Caco-2 (cell line): Measurements from ENCODE around the gene PUDP. TPM values are rescaled to one million over a fixed set of nuclear protein-coding genes. Genes with fewer than 3 reads are reported as not detected.

Source experiments
- BruUV-seq: library from RNA; stranded (reverse); fragments of 400-500 nt; replicated peaks from 2 replicates; lab custom pipeline; 2021; lab: Mats Ljungman, UMichigan
- CTCF ChIA-PET: fragments of 300-600 bp; sonication (Branson Sonifier 250); formaldehyde crosslinking; loops from one replicate; lab custom pipeline; 2022; ENCODE audit warnings: antibody characterized with exemption; lab: Charles Lee
- POLR2A ChIA-PET: fragments of 300-600 bp; sonication (Branson Sonifier 250); formaldehyde crosslinking; loops from one replicate; lab custom pipeline; 2022; ENCODE audit warnings: antibody characterized with exemption; lab: Charles Lee
- DNase-seq, 2 experiments: peaks; one replicate each; pipeline versions ENCODE4 v3.0.0 to v3.0.0-alpha.2; 2020 to 2022
- H3K27me3 ChIP-seq: replicated peaks from 2 replicates; pipeline ENCODE4 v1.6.0; 2011; ENCODE audit warnings: low read length; ENCODE audit not compliant: control insufficient read depth, insufficient read depth
- H3K36me3 ChIP-seq: 2 replicates; pipeline ENCODE4 v1.5.1; 2011; ENCODE audit warnings: low read length; ENCODE audit not compliant: control insufficient read depth, insufficient read depth
- H3K4me1 ChIP-seq: fragments of 250-450 bp; sonication (Bioruptor Pico); 2 replicates; pipeline ENCODE4 v1.5.1; 2020; ENCODE audit warnings: mild to moderate bottlenecking
- H3K4me3 ChIP-seq: 2 replicates; pipeline ENCODE4 v1.5.1; 2011; ENCODE audit warnings: low read depth, mild to moderate bottlenecking, control low read depth, low read length
- H3K9me3 ChIP-seq: fragments of 250-450 bp; sonication (Bioruptor Pico); 2 replicates; pipeline ENCODE4 v1.5.1; 2020; ENCODE audit warnings: mild to moderate bottlenecking, moderate library complexity
- H3K27ac Mint-ChIP-seq: one replicate; pipeline ENCODE4 v1.8.0; 2022; ENCODE audit warnings: mixed read lengths; ENCODE audit not compliant: unreplicated experiment
- H3K27me3 Mint-ChIP-seq: one replicate; pipeline ENCODE4 v1.8.0; 2022; ENCODE audit warnings: mixed read lengths; ENCODE audit not compliant: insufficient read depth, unreplicated experiment
- H3K36me3 Mint-ChIP-seq: one replicate; pipeline ENCODE4 v1.8.0; 2022; ENCODE audit warnings: mild to moderate bottlenecking, mixed read lengths; ENCODE audit not compliant: insufficient read depth, unreplicated experiment
- H3K4me1 Mint-ChIP-seq: one replicate; pipeline ENCODE4 v1.8.0; 2022; ENCODE audit warnings: low read depth, mixed read lengths; ENCODE audit not compliant: unreplicated experiment
- H3K4me3 Mint-ChIP-seq: one replicate; pipeline ENCODE4 v1.8.0; 2022; ENCODE audit warnings: mild to moderate bottlenecking, moderate library complexity, mixed read lengths; ENCODE audit not compliant: unreplicated experiment
- H3K9me3 Mint-ChIP-seq: one replicate; pipeline ENCODE4 v1.8.0; 2022; ENCODE audit warnings: mixed read lengths; ENCODE audit not compliant: unreplicated experiment
- CTCF ChIP-seq, 2 experiments: fragments of 200-600 bp in 1 of 2; IDR thresholded peaks; 1 replicate in 1 of 2; 2 replicates in 1 of 2; pipeline versions ENCODE4 v1.5.1 to v1.8.0; 2011 to 2022; ENCODE audit warnings: antibody characterized with exemption in 1 of 2, control low read depth in 1 of 2, inconsistent platforms in 1 of 2, low read depth in 1 of 2, low read length in 1 of 2, mild to moderate bottlenecking in 1 of 2, moderate library complexity in 1 of 2; ENCODE audit not compliant: insufficient read depth in 1 of 2, severe bottlenecking in 1 of 2, unreplicated experiment in 1 of 2
- intact Hi-C: fragments of 100-400 bp; cut with micrococcal nuclease; formaldehyde crosslinking; loops from one replicate; pipeline ENCODE4 v1.10.0; 2022; ENCODE audit not compliant: unreplicated experiment
- total RNA-seq: library from RNA; stranded (reverse); gene quantifications from 2 replicates; pipeline ENCODE4 v1.2.3, GENCODE V29; 2022

PUDP gene
- total RNA-seq, 1 experiment from 2014 or later, result 57.5 TPM

GRCh38 chrX:7191681-7192110 is 43.7 kb upstream of the PUDP start:
- no peaks in the 10 kb centered on the region for H3K36me3 ChIP-seq
- no peaks in the 10 kb centered on the region for H3K9me3 ChIP-seq
- Mint-ChIP-seq H3K27ac (no peak overlapping the region), H3K36me3 (no peaks in the 10 kb centered on the region), H3K27me3 (no peaks in the 10 kb centered on the region), H3K4me1 (peaks cover under 1% of the 10 kb centered on the region), H3K9me3 (peaks cover 9% of the 10 kb centered on the region), H3K4me3 (no peak overlapping the region)
- BruUV-seq, result no TSS peak
- H3K4me1 ChIP-seq, result no peaks in the 10 kb centered on the region
- no peaks in the 10 kb centered on the region for H3K27me3 ChIP-seq
- peak in 1 of 2 experiments; percentile 4 for TF ChIP-seq CTCF (IDR thresholded peaks at IDR 0.05; ENCODE audit: insufficient read depth in 1 of 2, low read depth in 1 of 2, low read length in 1 of 2, severe bottlenecking in 1 of 2, unreplicated experiment in 1 of 2)
- POLR2A ChIA-PET, result no interaction called here
- peak; percentile 14 to 36 for DNase-seq
- intact Hi-C loops, result no loop called here
- H3K4me3 ChIP-seq, result no peak overlapping the region
- CTCF ChIA-PET, result interaction anchor here (1.2 to 1.3 kb wide), 2 partner anchors 27 to 59 kb away, joined by 4 to 6 read pairs; no protein-coding TSS in a partner anchor

GRCh38 chrX:7190157-7190556 is 42.2 kb upstream of the PUDP start:
- no peak overlapping the region for H3K4me3 ChIP-seq
- no peaks in the 10 kb centered on the region for H3K9me3 ChIP-seq
- no peaks in the 10 kb centered on the region for H3K36me3 Mint-ChIP-seq
- H3K4me1 ChIP-seq, result no peaks in the 10 kb centered on the region
- intact Hi-C loops, result no loop called here
- H3K27ac Mint-ChIP-seq, result no peak overlapping the region
- H3K4me1 Mint-ChIP-seq, result no peaks in the 10 kb centered on the region
- BruUV-seq, result no TSS peak
- H3K27me3 Mint-ChIP-seq, result no peaks in the 10 kb centered on the region
- H3K9me3 Mint-ChIP-seq, result peaks cover 9% of the 10 kb centered on the region
- no peaks in the 10 kb centered on the region for H3K27me3 ChIP-seq
- no peaks in the 10 kb centered on the region for H3K36me3 ChIP-seq
- CTCF ChIA-PET, result no interaction called here
- no peak overlapping the region for H3K4me3 Mint-ChIP-seq
- no peak for DNase-seq
- POLR2A ChIA-PET, result no interaction called here
- no peak for TF ChIP-seq CTCF (IDR thresholded peaks at IDR 0.05; ENCODE audit: insufficient read depth in 1 of 2, low read depth in 1 of 2, low read length in 1 of 2, severe bottlenecking in 1 of 2, unreplicated experiment in 1 of 2)

GRCh38 chrX:7188672-7189071 is 40.7 kb upstream of the PUDP start:
- no peaks in the 10 kb centered on the region for H3K4me1 ChIP-seq
- H3K4me3 ChIP-seq, result no peak overlapping the region
- no peaks in the 10 kb centered on the region for H3K9me3 ChIP-seq
- intact Hi-C loops, result no loop called here
- no peak for DNase-seq
- H3K36me3 ChIP-seq, result no peaks in the 10 kb centered on the region
- ChIA-PET CTCF (no interaction called here), POLR2A (no interaction called here)
- no peaks in the 10 kb centered on the region for H3K27me3 Mint-ChIP-seq
- BruUV-seq, result no TSS peak
- no peak overlapping the region for H3K4me3 Mint-ChIP-seq
- no peaks in the 10 kb centered on the region for H3K27me3 ChIP-seq
- no peaks in the 10 kb centered on the region for H3K4me1 Mint-ChIP-seq
- no peak overlapping the region for H3K27ac Mint-ChIP-seq
- TF ChIP-seq CTCF (IDR thresholded peaks at IDR 0.05; ENCODE audit: insufficient read depth in 1 of 2, low read depth in 1 of 2, low read length in 1 of 2, severe bottlenecking in 1 of 2, unreplicated experiment in 1 of 2), result no peak
- peaks cover 9% of the 10 kb centered on the region for H3K9me3 Mint-ChIP-seq
- H3K36me3 Mint-ChIP-seq, result no peaks in the 10 kb centered on the region
